DOHH2 (cell line): ENCODE data around the gene RBM44.
"Not testable (repeated sequence)": the region's sequence is repeated elsewhere in the genome, so short reads cannot be mapped to it uniquely, and the experiment has no call there.

Experiments
- H3F3A ChIP-seq: fragments of 200-600 bp; sonication (generic), shearing (Covaris generic); 2 replicates; pipeline ENCODE4 v1.6.0; 2016; ENCODE audit warnings: antibody characterized with exemption, mild to moderate bottlenecking; ENCODE audit not compliant: control insufficient read depth, insufficient read depth
- H3K27ac ChIP-seq: fragments of 200-600 bp; sonication (generic); 2 replicates; pipeline ENCODE4 v1.5.1; 2014; ENCODE audit warnings: low read depth, mild to moderate bottlenecking, low read length, moderate library complexity
- H3K27me3 ChIP-seq: fragments of 200-600 bp; sonication (generic); 2 replicates; pipeline ENCODE4 v1.6.1; 2014; ENCODE audit warnings: mild to moderate bottlenecking, low read length, mixed read lengths; ENCODE audit not compliant: control insufficient read depth
- H3K36me3 ChIP-seq: fragments of 200-600 bp; sonication (generic); 2 replicates; pipeline ENCODE4 v1.6.1; 2014; ENCODE audit warnings: mild to moderate bottlenecking, low read length, moderate library complexity, mixed read lengths; ENCODE audit not compliant: control insufficient read depth
- H3K4me1 ChIP-seq: fragments of 200-600 bp; sonication (generic); 2 replicates; pipeline ENCODE4 v1.6.1; 2014; ENCODE audit warnings: mild to moderate bottlenecking, low read length, mixed read lengths; ENCODE audit not compliant: control insufficient read depth
- H3K4me2 ChIP-seq: fragments of 200-600 bp; sonication (generic); 2 replicates; pipeline ENCODE4 v1.6.0; 2014; ENCODE audit warnings: mild to moderate bottlenecking, low read length, moderate library complexity
- H3K4me3 ChIP-seq: fragments of 200-600 bp; sonication (generic); 2 replicates; pipeline ENCODE4 v1.5.1; 2014; ENCODE audit warnings: mild to moderate bottlenecking, low read length, mixed read lengths
- H3K79me2 ChIP-seq: fragments of 200-600 bp; sonication (generic); 2 replicates; pipeline ENCODE4 v1.6.1; 2014; ENCODE audit warnings: mild to moderate bottlenecking, low read length, mixed read lengths; ENCODE audit not compliant: control insufficient read depth
- H3K9me2 ChIP-seq: fragments of 200-600 bp; sonication (generic); replicated peaks from 2 replicates; pipeline ENCODE4 v1.6.1; 2014; ENCODE audit warnings: mild to moderate bottlenecking, low read length, mixed read lengths; ENCODE audit not compliant: control insufficient read depth
- H3K9me3 ChIP-seq: fragments of 200-600 bp; sonication (generic); 2 replicates; pipeline ENCODE4 v1.6.1; 2014; ENCODE audit warnings: antibody characterized with exemption, low read length, mixed read lengths; ENCODE audit not compliant: control insufficient read depth, insufficient read depth
- H4K20me1 ChIP-seq: fragments of 200-600 bp; sonication (generic); 2 replicates; pipeline ENCODE4 v1.6.0; 2014; ENCODE audit warnings: low read depth, mild to moderate bottlenecking, antibody characterized with exemption, low read length, moderate library complexity; ENCODE audit not compliant: control insufficient read depth, insufficient read depth
- CTCF ChIP-seq: fragments of 200-600 bp; sonication (generic); IDR thresholded peaks from one replicate; pipeline ENCODE4 v1.5.1; 2014; ENCODE audit warnings: antibody characterized with exemption, mild to moderate bottlenecking, low read depth, low read length; ENCODE audit not compliant: poor library complexity, severe bottlenecking
- EZH2phosphoT487 ChIP-seq: fragments of 200-600 bp; sonication (generic); IDR thresholded peaks from 2 replicates; pipeline ENCODE4 v1.6.1; 2017; ENCODE audit warnings: borderline replicate concordance, mild to moderate bottlenecking, antibody characterized with exemption, low read length, moderate library complexity, mixed read lengths

Gene RBM44, protein sequence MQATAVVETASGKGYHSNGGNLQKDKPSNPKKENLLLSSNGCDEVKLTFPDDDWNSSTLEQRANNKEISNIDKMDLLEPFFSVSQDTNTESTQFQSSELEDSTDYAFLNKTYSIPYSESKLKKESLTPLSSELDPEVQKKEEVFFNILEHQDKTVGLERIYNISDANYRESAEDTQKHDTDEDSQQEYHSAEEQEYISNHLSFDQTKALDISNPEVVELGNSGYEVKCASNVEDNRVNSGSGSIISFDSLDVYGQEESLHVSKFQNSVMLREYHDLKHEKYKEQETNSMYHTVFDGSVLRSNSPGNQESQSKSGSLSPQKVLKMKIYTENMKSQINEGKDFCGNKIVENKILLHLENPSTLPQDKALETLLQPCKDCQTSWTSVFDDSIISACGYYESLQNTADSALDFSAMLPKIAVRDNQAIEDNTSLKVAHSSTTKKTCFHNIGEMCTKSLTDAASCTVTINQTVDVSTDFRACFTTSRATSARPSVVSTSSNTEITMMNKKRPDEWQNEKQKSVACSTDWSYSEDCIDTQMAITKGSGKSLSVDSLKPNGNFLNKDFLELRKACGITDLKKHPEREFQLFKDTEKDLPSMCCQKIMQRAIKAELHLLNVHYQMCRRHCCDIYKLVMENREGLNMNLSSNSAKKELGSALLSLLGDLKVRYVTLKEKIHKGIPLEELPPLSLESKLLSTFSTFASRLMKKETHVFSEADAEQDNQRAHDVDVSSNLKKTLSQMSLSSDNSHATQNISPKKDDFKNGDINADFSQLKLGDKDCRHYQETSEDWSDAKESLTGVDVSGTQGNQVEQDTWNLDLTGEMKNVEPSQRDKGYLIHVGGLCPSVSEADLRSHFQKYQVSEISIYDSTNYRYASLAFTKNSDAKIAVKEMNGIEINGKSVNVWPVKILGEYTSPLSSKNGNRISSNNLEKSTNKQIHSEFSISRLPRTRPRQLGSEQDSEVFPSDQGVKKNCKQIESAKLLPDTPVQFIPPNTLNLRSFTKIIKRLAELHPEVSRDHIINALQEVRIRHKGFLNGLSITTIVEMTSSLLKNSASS

GRCh38 chr2:237798236-237799059 is at the start of gene RBM44:
Gene RBM44, plus strand, starts transcription at chr2:237798779. Its CDS starts 14,831 bp downstream, at chr2:237813610.
- peaks cover 22% of the 10 kb centered on the region for H3K4me1 ChIP-seq
- no peaks in the 10 kb centered on the region for H3K36me3 ChIP-seq
- TF ChIP-seq CTCF, result no peak
- no peak for TF ChIP-seq EZH2phosphoT487
- H3K27ac ChIP-seq, result no peak within 1 kb of the TSS
- H3K9me2 ChIP-seq, result no peaks in the 10 kb centered on the region
- H4K20me1 ChIP-seq, result no peaks in the 10 kb centered on the region
- H3K27me3 ChIP-seq, result no peaks in the 10 kb centered on the region
- H3K4me3 ChIP-seq, result no peak within 1 kb of the TSS
- H3F3A ChIP-seq, result peaks cover 6% of the 10 kb centered on the region
- no peak within 1 kb of the TSS for H3K4me2 ChIP-seq
- H3K9me3 ChIP-seq, result no peaks in the 10 kb centered on the region
- no peaks in the 10 kb centered on the region for H3K79me2 ChIP-seq

GRCh38 chr2:237749002-237749401 is 49.6 kb upstream of the RBM44 start:
- 0 out of 2 replicates have a peak, but pooled peaks cover 2% of the 10 kb centered on the region for H3K4me1 ChIP-seq
- no peak overlapping the region for H3K4me3 ChIP-seq
- no peaks in the 10 kb centered on the region for H3K9me2 ChIP-seq
- H3K27me3 ChIP-seq, result no peaks in the 10 kb centered on the region
- no peaks in the 10 kb centered on the region for H3K9me3 ChIP-seq
- H3F3A ChIP-seq, result peaks cover 3% of the 10 kb centered on the region; the same call in 1 of the 2 replicates
- peaks cover 32% of the 10 kb centered on the region for H3K79me2 ChIP-seq
- no peak overlapping the region for H3K4me2 ChIP-seq
- peaks cover 3% of the 10 kb centered on the region; the same call in 1 of the 2 replicates for H4K20me1 ChIP-seq
- no peak overlapping the region for H3K27ac ChIP-seq
- peaks cover 70% of the 10 kb centered on the region for H3K36me3 ChIP-seq
- TF ChIP-seq EZH2phosphoT487 (no peak), CTCF (no peak)

DNA sequence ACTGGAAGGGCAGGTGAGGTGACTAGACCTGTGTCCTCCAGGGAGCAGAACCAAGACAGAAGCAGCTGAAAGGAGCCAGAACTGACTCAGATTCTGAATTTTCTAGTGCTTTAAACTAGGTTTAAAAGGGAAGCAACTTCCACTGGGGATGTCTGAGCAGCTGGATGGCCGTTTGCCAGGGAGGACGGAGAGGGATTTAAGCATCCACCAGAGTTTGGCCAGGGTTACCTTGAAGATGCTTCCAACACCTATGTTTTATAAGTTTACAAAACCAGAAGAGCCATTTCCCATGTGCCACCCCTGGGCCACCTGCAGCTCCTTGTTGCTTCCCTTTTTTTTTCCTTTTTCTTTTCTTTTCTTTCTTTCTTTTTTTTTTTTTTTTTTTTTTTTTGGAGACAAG is 48.6 kb upstream of the RBM44 start:
- Histone ChIP-seq H4K20me1 (peaks cover 3% of the 10 kb centered on the region; the same call in 1 of the 2 replicates), H3F3A (0 out of 2 replicates have a peak, but pooled peaks cover 3% of the 10 kb centered on the region), H3K4me1 (no peaks in the 10 kb centered on the region), H3K4me2 (no peak overlapping the region), H3K27ac (no peak overlapping the region), H3K9me3 (no peaks in the 10 kb centered on the region), H3K79me2 (peaks cover 26% of the 10 kb centered on the region), H3K9me2 (no peaks in the 10 kb centered on the region), H3K27me3 (no peaks in the 10 kb centered on the region), H3K4me3 (no peak overlapping the region), H3K36me3 (peaks cover 80% of the 10 kb centered on the region)
- TF ChIP-seq CTCF (no peak), EZH2phosphoT487 (no peak)

DNA sequence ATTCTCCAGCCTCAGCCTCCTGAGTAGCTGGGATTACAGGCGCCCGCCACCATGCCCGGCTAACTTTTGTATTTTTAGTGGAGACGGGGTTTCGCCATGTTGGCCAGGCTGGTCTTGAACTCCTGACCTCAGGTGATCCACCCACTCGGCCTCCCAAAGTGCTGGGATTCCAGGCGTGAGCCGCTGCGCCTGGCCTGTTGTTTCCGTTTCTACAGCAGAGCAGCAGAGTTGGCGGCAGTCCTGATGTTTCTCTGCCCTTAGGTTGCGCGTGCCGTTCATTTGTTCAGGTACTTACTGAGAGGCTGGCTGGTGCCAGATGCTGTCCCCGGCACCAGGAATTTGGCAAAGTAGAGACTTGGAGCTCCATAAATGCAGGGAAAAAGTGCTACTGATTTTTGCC is 48.1 kb upstream of the RBM44 start:
- H3K27me3 ChIP-seq, H3K4me3 ChIP-seq, H3K27ac ChIP-seq, H3F3A ChIP-seq, H3K9me3 ChIP-seq, H3K4me2 ChIP-seq, H3K4me1 ChIP-seq, H4K20me1 ChIP-seq, H3K9me2 ChIP-seq: not testable (repeated sequence)
- peaks cover 84% of the 10 kb centered on the region for H3K36me3 ChIP-seq
- peaks cover 21% of the 10 kb centered on the region for H3K79me2 ChIP-seq
